SK-N-SH (cell line): ENCODE data around the gene CRACR2B. TPM values are rescaled to one million over a fixed set of nuclear protein-coding genes. Genes with fewer than 3 reads are reported as not detected.

Experiments used
- CTCF ChIA-PET: fragments of 300-600, 350-600 bp; formaldehyde crosslinking; extraction: SDS; loops from one replicate; lab custom pipeline; 2021; lab: Yijun Ruan, JAX
- POLR2A ChIA-PET: fragments of 350-600 bp; sonication (Branson Sonifier 250); formaldehyde crosslinking; extraction: SDS; loops from one replicate; lab custom pipeline; 2020; ENCODE audit warnings: antibody characterized with exemption, inconsistent platforms; lab: Yijun Ruan, JAX
- DNase-seq: peaks from one replicate; pipeline ENCODE4 v3.0.0; 2012
- H2AFZ ChIP-seq: fragments of 200-600 bp; sonication (generic); 2 replicates; pipeline ENCODE4 v1.8.1; 2016; ENCODE audit warnings: antibody characterized with exemption, mild to moderate bottlenecking, low read depth
- H3F3A ChIP-seq: fragments of 200-600 bp; sonication (generic); replicated peaks from 2 replicates; pipeline ENCODE3; 2016; ENCODE audit warnings: antibody characterized with exemption, mild to moderate bottlenecking; ENCODE audit not compliant: insufficient read depth
- H3K27ac ChIP-seq, 2 experiments: fragments of 200-500 bp in 1 of 2; fragments of 200-600 bp in 1 of 2; sonication (Bioruptor generic) in 1 of 2; sonication (generic), shearing (Covaris generic) in 1 of 2; 2 replicates each; pipeline versions ENCODE4 v1.5.1 to v1.6.1; 2014 to 2016; ENCODE audit warnings: low read depth in 2 of 2, inconsistent platforms in 1 of 2, low read length in 1 of 2, mild to moderate bottlenecking in 1 of 2, mixed read lengths in 1 of 2
- H3K27me3 ChIP-seq: fragments of 200-600 bp; sonication (generic), shearing (Covaris generic); 2 replicates; pipeline ENCODE4 v1.6.1; 2016; ENCODE audit warnings: mixed run types; ENCODE audit not compliant: insufficient read depth
- H3K36me3 ChIP-seq, 2 experiments: fragments of 200-500 bp in 1 of 2; fragments of 200-600 bp in 1 of 2; sonication (Bioruptor generic) in 1 of 2; sonication (generic) in 1 of 2; replicated peaks in 1 of 2; 2 replicates each; pipeline versions ENCODE3 to v1.5.1; 2014 to 2016; ENCODE audit warnings: low read length in 1 of 2, mild to moderate bottlenecking in 1 of 2; ENCODE audit not compliant: insufficient read depth in 2 of 2, control insufficient read depth in 1 of 2
- H3K4me1 ChIP-seq, 2 experiments: fragments of 200-500 bp in 1 of 2; fragments of 200-600 bp in 1 of 2; sonication (Bioruptor generic) in 1 of 2; sonication (generic), shearing (Covaris generic) in 1 of 2; 2 replicates each; pipeline versions ENCODE4 v1.5.1 to v1.6.1; 2014 to 2016; ENCODE audit warnings: low read depth in 1 of 2, low read length in 1 of 2, mixed run types in 1 of 2; ENCODE audit not compliant: insufficient read depth in 2 of 2, control insufficient read depth in 1 of 2
- H3K4me2 ChIP-seq: fragments of 200-600 bp; sonication (generic), shearing (Covaris generic); 2 replicates; pipeline ENCODE4 v1.6.1; 2017; ENCODE audit warnings: mixed run types
- H3K4me3 ChIP-seq, 2 experiments: fragments of 200-500 bp in 1 of 2; fragments of 200-600 bp in 1 of 2; sonication (Bioruptor generic) in 1 of 2; sonication (generic), shearing (Covaris generic) in 1 of 2; 2 replicates each; pipeline versions ENCODE4 v1.5.1 to v1.8.1; 2014 to 2016; ENCODE audit warnings: low read depth in 2 of 2, inconsistent platforms in 1 of 2, low read length in 1 of 2, mild to moderate bottlenecking in 1 of 2, mixed read lengths in 1 of 2, moderate library complexity in 1 of 2
- H3K79me2 ChIP-seq: fragments of 200-600 bp; sonication (generic); 2 replicates; pipeline ENCODE4 v1.8.1; 2017; ENCODE audit warnings: mild to moderate bottlenecking; ENCODE audit not compliant: insufficient read depth
- H3K9ac ChIP-seq: fragments of 200-600 bp; sonication (generic); 2 replicates; pipeline ENCODE4 v1.6.1; 2017; ENCODE audit warnings: mixed run types
- H3K9me2 ChIP-seq: fragments of 200-600 bp; sonication (generic); 2 replicates; pipeline ENCODE4 v1.6.1; 2017; ENCODE audit warnings: mixed run types
- H3K9me3 ChIP-seq: fragments of 200-600 bp; sonication (generic); 2 replicates; pipeline ENCODE4 v1.6.1; 2017; ENCODE audit warnings: mixed run types, mild to moderate bottlenecking, moderate library complexity
- H4K20me1 ChIP-seq: fragments of 200-600 bp; sonication (generic); 2 replicates; pipeline ENCODE4 v1.6.1; 2017; ENCODE audit warnings: mild to moderate bottlenecking, mixed run types; ENCODE audit not compliant: insufficient read depth
- EZH2phosphoT487 ChIP-seq: fragments of 200-600 bp; sonication (generic); IDR thresholded peaks from 2 replicates; pipeline ENCODE4 v1.6.1; 2017; ENCODE audit warnings: low read depth, mixed run types, mild to moderate bottlenecking, antibody characterized with exemption, moderate library complexity, borderline replicate concordance
- FOSL2 ChIP-seq: IDR thresholded peaks from 2 replicates; pipeline ENCODE4 v1.4.0; 2012; ENCODE audit warnings: low read depth, mild to moderate bottlenecking, moderate library complexity, borderline replicate concordance
- FOXM1 ChIP-seq: IDR thresholded peaks from 2 replicates; pipeline ENCODE4 v1.4.0; 2012; ENCODE audit warnings: low read depth, mild to moderate bottlenecking
- GABPA ChIP-seq: IDR thresholded peaks from 2 replicates; pipeline ENCODE4 v1.4.0; 2012; ENCODE audit warnings: low read depth, mild to moderate bottlenecking
- GATA2 ChIP-seq: sonication (generic); formaldehyde crosslinking; IDR thresholded peaks from 2 replicates; pipeline ENCODE4 v1.5.0; 2020; ENCODE audit warnings: mild to moderate bottlenecking, missing genetic modification reagents
- MXI1 ChIP-seq: IDR thresholded peaks from 2 replicates; pipeline ENCODE4 v1.6.1; 2012; ENCODE audit warnings: mild to moderate bottlenecking, low read depth, low read length, improper control_type of control experiment
- POLR2AphosphoS5 ChIP-seq: IDR thresholded peaks from 2 replicates; pipeline ENCODE4 v1.6.1; 2012; ENCODE audit warnings: low read depth, low read length
- RFX5 ChIP-seq: IDR thresholded peaks from 2 replicates; pipeline ENCODE4 v1.6.1; 2012; ENCODE audit warnings: mild to moderate bottlenecking, improper control_type of control experiment, low read length
- SMC3 ChIP-seq: IDR thresholded peaks from 2 replicates; pipeline ENCODE4 v1.6.1; 2012; ENCODE audit warnings: low read depth, low read length, improper control_type of control experiment
- TAF1 ChIP-seq: IDR thresholded peaks from 2 replicates; pipeline ENCODE4 v1.6.1; 2012; ENCODE audit warnings: low read depth, mild to moderate bottlenecking, low read length, moderate library complexity, borderline replicate concordance
- TCF12 ChIP-seq: IDR thresholded peaks from 2 replicates; pipeline ENCODE4 v1.4.0; 2012
- WGBS: methylation state at CpG from one replicate; pipeline ENCODE4 v1.1.6; 2017; ENCODE audit warnings: low lambda C conversion rate; 5-methylcytosine and 5-hydroxymethylcytosine counted together
- polyA plus RNA-seq, 3 experiments: library from polyadenylated mRNA; depleted of rRNA; stranded (reverse); fragments of >200 nt; gene quantifications; 2 replicates each; pipeline ENCODE4 v1.2.3, GENCODE V29; 2012
- TF ChIP-seq, protein P1 (sequence below): IDR thresholded peaks from 2 replicates; pipeline ENCODE4 v1.4.0; 2012; ENCODE audit warnings: low read depth, borderline replicate concordance
- TF ChIP-seq, protein P2 (sequence below): IDR thresholded peaks from 2 replicates; pipeline ENCODE4 v1.4.0; 2012; ENCODE audit warnings: low read depth, borderline replicate concordance

CRACR2B gene
- polyA plus RNA-seq, 1 of the 3 experiments (the other 2 are of a cell fraction) = 1.1 TPM

GRCh38 chr11:829847-830294 is 2.2 kb downstream of the CRACR2B start:
- no peak overlapping the region for H3K9ac ChIP-seq
- CTCF ChIA-PET = interaction anchor here (0.9 to 1.2 kb wide), 3 partner anchors 9 to 21 kb away, joined by 3 to 4 read pairs (median 3); partner anchors contain the start of gene RPLP2
- H3K27ac ChIP-seq = no peak overlapping the region
- peaks cover 14 to 35% of the 10 kb centered on the region in 2 experiments; a peak in 2 of 4 replicates for H3K4me1 ChIP-seq
- peaks cover 37% of the 10 kb centered on the region for H3K79me2 ChIP-seq
- H3K36me3 ChIP-seq = peaks cover 0 to 8% of the 10 kb centered on the region in 2 experiments
- peak overlapping the region; percentile 100 for H3K4me2 ChIP-seq
- H3F3A ChIP-seq = peaks cover 11% of the 10 kb centered on the region
- TF ChIP-seq MXI1 = no peak
- H3K4me3 ChIP-seq = peak overlapping the region in 1 of 2 experiments; percentile 10; a peak in 1 of 4 replicates
- no peak for DNase-seq
- 78% methylated on average over 22 of the region's 39 CpGs for WGBS
- no peak overlapping the region for H2AFZ ChIP-seq
- H3K9me3 ChIP-seq = no peaks in the 10 kb centered on the region
- POLR2A ChIA-PET = interaction anchor here (1.2 to 2.2 kb wide), 2 partner anchors 11 to 13 kb away, joined by 5 to 9 read pairs; partner anchors contain the start of genes PNPLA2, POLR2L and TSPAN4
- H3K27me3 ChIP-seq = no peaks in the 10 kb centered on the region
- no peaks in the 10 kb centered on the region for H3K9me2 ChIP-seq
- H4K20me1 ChIP-seq = peaks cover 11% of the 10 kb centered on the region

DNA sequence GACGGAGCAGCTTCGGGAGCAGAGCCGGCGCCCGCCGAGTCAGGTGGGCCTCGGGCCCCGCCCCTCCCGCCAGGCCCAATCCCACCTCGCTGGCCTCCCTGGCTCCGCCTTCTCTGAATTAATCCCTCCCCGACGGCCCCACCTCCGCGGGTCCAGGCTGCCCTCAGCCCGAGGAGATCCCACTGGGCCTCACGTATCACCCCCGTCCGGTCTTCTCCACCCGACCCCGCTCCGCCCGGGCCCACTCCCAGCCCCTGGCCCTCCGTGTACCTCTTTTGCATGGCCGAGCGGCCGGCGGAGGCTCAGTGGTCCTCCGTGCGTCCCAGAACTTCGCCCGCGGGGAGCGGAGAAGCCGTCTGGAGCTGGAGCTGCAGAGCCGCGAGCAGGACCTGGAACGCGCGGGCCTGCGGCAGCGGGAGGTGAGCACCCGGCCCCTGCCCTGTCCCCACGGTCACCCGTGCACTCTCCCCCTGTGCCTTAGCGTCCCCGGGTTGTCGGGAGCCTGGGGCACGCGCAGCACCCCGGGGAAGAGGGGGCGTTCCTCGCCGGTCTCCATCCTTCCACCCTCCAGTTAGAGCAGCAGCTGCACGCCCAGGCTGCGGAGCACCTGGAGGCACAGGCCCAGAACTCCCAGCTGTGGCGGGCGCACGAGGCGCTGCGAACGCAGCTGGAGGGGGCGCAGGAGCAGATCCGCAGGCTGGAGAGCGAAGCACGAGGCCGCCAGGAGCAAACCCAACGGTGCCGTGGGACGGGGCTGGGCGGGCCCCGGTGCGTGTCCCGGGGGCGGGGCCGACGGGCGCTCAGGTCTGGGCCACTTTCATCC is 2.8 kb downstream of the CRACR2B start:
- TF ChIP-seq, protein P1, sequence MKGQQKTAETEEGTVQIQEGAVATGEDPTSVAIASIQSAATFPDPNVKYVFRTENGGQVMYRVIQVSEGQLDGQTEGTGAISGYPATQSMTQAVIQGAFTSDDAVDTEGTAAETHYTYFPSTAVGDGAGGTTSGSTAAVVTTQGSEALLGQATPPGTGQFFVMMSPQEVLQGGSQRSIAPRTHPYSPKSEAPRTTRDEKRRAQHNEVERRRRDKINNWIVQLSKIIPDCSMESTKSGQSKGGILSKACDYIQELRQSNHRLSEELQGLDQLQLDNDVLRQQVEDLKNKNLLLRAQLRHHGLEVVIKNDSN = peak; percentile 30; the same call in 1 of the 2 replicates
- no peak for TF ChIP-seq TAF1
- H3K4me1 ChIP-seq = peaks cover 14 to 37% of the 10 kb centered on the region in 2 experiments; a peak in 2 of 4 replicates
- H2AFZ ChIP-seq = no peak overlapping the region
- H3K9me2 ChIP-seq = no peaks in the 10 kb centered on the region
- ChIA-PET CTCF (interaction anchor here (0.9 to 2.3 kb wide), 5 partner anchors 10 to 28 kb away, joined by 3 to 9 read pairs (median 3); partner anchors contain the start of genes PNPLA2 and RPLP2), POLR2A (interaction anchor here (1.2 to 2.2 kb wide), 3 partner anchors 10 to 12 kb away, joined by 5 to 9 read pairs (median 6); partner anchors contain the start of genes PNPLA2, POLR2L and TSPAN4)
- 71% methylated on average over 54 of the region's 78 CpGs for WGBS
- peak overlapping the region in 1 of 2 experiments; percentile 21; a peak in 1 of 4 replicates for H3K4me3 ChIP-seq
- peaks cover 0 to 2% of the 10 kb centered on the region in 2 experiments for H3K36me3 ChIP-seq
- H3F3A ChIP-seq = peaks cover 15% of the 10 kb centered on the region
- peak overlapping the region; percentile 100 for H3K4me2 ChIP-seq
- peaks cover 42% of the 10 kb centered on the region for H3K79me2 ChIP-seq
- H3K27ac ChIP-seq = no peak overlapping the region
- no peaks in the 10 kb centered on the region for H3K9me3 ChIP-seq
- H3K9ac ChIP-seq = no peak overlapping the region
- peaks cover 15% of the 10 kb centered on the region for H4K20me1 ChIP-seq
- no peaks in the 10 kb centered on the region for H3K27me3 ChIP-seq
- DNase-seq = peak; percentile 85

DNA sequence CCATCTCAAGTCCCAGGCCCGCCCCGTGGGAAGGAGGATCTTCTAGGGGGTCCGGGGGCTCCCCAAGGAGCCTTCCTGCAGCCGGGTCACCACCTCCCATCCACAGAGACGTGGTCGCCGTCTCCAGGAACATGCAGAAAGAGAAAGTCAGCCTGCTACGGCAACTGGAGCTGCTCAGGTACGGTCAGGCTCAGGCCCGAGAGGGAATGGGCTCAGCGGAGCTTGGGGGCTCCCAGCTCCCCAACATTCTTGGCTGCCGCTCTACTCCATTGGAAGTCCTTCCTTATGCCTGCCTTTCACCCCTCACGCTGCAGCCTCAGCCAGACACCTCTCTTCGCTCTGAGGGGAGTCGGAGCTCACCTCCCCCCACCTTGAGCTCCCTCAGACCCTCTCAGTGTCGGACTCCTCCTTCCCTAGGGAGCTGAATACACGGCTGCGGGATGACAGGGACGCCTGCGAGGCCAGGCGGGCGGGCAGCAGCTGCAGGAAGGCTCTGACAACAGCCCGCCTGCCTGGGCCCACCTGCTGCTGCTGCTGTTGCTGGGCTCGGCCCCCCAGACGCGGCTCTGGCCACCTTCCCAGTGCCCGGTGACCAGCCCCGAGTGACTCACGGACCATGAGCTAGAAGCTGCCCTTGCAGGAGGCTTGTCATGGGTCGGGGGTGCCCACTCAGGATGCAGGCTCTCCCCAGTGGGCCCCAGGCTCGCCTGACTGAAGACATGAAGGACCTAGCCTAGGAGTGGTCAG is 3.6 kb downstream of the CRACR2B start:
- peaks cover 17% of the 10 kb centered on the region for H4K20me1 ChIP-seq
- peak overlapping the region in 1 of 2 experiments; percentile 65; a peak in 1 of 4 replicates for H3K27ac ChIP-seq
- ChIA-PET CTCF (interaction anchor here (0.8 to 2.3 kb wide), 4 partner anchors 11 to 27 kb away, joined by 3 to 9 read pairs (median 4); partner anchors contain the start of gene PNPLA2), POLR2A (interaction anchor here (1.2 to 2.2 kb wide), 3 partner anchors 10 to 12 kb away, joined by 5 to 9 read pairs (median 6); partner anchors contain the start of genes PNPLA2, POLR2L and TSPAN4)
- H3K9me2 ChIP-seq = no peaks in the 10 kb centered on the region
- H3K4me3 ChIP-seq = peak overlapping the region in 1 of 2 experiments; percentile 81; a peak in 3 of 4 replicates
- peaks cover 14 to 37% of the 10 kb centered on the region in 2 experiments; a peak in 2 of 4 replicates for H3K4me1 ChIP-seq
- peaks cover 16% of the 10 kb centered on the region for H3F3A ChIP-seq
- H3K36me3 ChIP-seq = peaks cover 2 to 3% of the 10 kb centered on the region in 2 experiments
- no peaks in the 10 kb centered on the region for H3K27me3 ChIP-seq
- no peak for DNase-seq
- H3K79me2 ChIP-seq = peaks cover 50% of the 10 kb centered on the region
- H3K9ac ChIP-seq = peak overlapping the region; percentile 80; the same call in 1 of the 2 replicates
- 60% methylated on average over 26 of the region's 31 CpGs for WGBS
- H3K9me3 ChIP-seq = no peaks in the 10 kb centered on the region
- no peak overlapping the region for H2AFZ ChIP-seq
- peak overlapping the region; percentile 100 for H3K4me2 ChIP-seq
- no peak for TF ChIP-seq RFX5
- TF ChIP-seq POLR2AphosphoS5 = no peak
- TF ChIP-seq GABPA = no peak
- TF ChIP-seq FOXM1 = no peak
- no peak for TF ChIP-seq TAF1
- TF ChIP-seq GATA2 (CRISPR knock-in tag) = no peak
- TF ChIP-seq, protein P2, sequence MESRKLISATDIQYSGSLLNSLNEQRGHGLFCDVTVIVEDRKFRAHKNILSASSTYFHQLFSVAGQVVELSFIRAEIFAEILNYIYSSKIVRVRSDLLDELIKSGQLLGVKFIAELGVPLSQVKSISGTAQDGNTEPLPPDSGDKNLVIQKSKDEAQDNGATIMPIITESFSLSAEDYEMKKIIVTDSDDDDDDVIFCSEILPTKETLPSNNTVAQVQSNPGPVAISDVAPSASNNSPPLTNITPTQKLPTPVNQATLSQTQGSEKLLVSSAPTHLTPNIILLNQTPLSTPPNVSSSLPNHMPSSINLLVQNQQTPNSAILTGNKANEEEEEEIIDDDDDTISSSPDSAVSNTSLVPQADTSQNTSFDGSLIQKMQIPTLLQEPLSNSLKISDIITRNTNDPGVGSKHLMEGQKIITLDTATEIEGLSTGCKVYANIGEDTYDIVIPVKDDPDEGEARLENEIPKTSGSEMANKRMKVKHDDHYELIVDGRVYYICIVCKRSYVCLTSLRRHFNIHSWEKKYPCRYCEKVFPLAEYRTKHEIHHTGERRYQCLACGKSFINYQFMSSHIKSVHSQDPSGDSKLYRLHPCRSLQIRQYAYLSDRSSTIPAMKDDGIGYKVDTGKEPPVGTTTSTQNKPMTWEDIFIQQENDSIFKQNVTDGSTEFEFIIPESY = no peak
- 0 out of 2 replicates have a peak, but pooled peaks have one; percentile 1 for TF ChIP-seq MXI1
- peak; percentile 44 for TF ChIP-seq TCF12
- TF ChIP-seq SMC3 = no peak
- peak; percentile 57; the same call in 1 of the 2 replicates for TF ChIP-seq FOSL2
- TF ChIP-seq EZH2phosphoT487 = no peak
